Muscle of arm (tissue), 12 donors: ENCODE measurements around the gene OR10A2. TPM values are rescaled to one million over a fixed set of nuclear protein-coding genes. Genes with fewer than 3 reads are reported as not detected.
"Not testable (repeated sequence)": the region's sequence is repeated elsewhere in the genome, so short reads cannot be mapped to it uniquely, and the experiment has no call there.

Experiments used
- DNase-seq: peaks from one replicate; pipeline ENCODE4 v3.0.0-alpha.2; 2013
- polyA plus RNA-seq, 12 donors: library from polyadenylated mRNA; unstranded; fragments of 120-200 nt; gene quantifications; one replicate each; pipeline ENCODE4 v1.2.1, GENCODE V29; 2013; ENCODE audit not compliant: insufficient read length in 12 of 12

OR10A2 gene
- polyA plus RNA-seq, 12 donors, result 0.06 TPM; not detected in 11

- no peak for DNase-seq
Observed at GRCh38 chr11:6882751-6883150, 19.9 kb downstream of the OR10A2 start.

GRCh38 chr11:6887711-6888110, 24.9 kb downstream of the OR10A2 start:
- DNase-seq, result not testable (repeated sequence)

GRCh38 chr11:6888830-6889229, 26.0 kb downstream of the OR10A2 start:
- DNase-seq, result no peak

- DNase-seq, result no peak
Observed at GRCh38 chr11:6889835-6890234, 27.0 kb downstream of the OR10A2 start.

GRCh38 chr11:6892400-6892799, 29.5 kb downstream of the OR10A2 start, which contains the start of gene OR2D2:
Gene OR2D2 (minus strand): TSS chr11:6892500. CDS start chr11:6892500, 0 bp downstream.
- DNase-seq, result no peak

GRCh38 chr11:6894097-6894496, 31.2 kb downstream of the OR10A2 start:
- DNase-seq, result no peak

GRCh38 chr11:6895010-6895409, 32.2 kb downstream of the OR10A2 start:
- no peak for DNase-seq

- no peak for DNase-seq
Observed at GRCh38 chr11:6898911-6899310, 36.1 kb downstream of the OR10A2 start.

- DNase-seq, result no peak
Observed at GRCh38 chr11:6900327-6900999, 37.6 kb downstream of the OR10A2 start.

- DNase-seq, result not testable (repeated sequence)
Observed at GRCh38 chr11:6904804-6905203, 41.9 kb downstream of the OR10A2 start.

GRCh38 chr11:6911378-6911777, 48.5 kb downstream of the OR10A2 start:
- DNase-seq, result no peak

- no peak for DNase-seq
Observed at GRCh38 chr11:6911948-6912347, 49.1 kb downstream of the OR10A2 start.

- DNase-seq, result no peak
Observed at GRCh38 chr11:6919698-6920097, 56.8 kb downstream of the OR10A2 start.

GRCh38 chr11:6920702-6921101, 57.8 kb downstream of the OR10A2 start, which contains the start of gene OR2D3:
Gene OR2D3 (plus strand): TSS chr11:6921002. CDS start chr11:6921002, 0 bp downstream.
- DNase-seq, result no peak

Other genes with a start within 250 kb of the OR10A2 start
- 10 to 100 TPM in 11 of 12 donors, not detected in 1; 37.1 to 78.2 (median 41.9) TPM for gene TPP1, start 243.6 kb upstream of the OR10A2 start, polyA plus RNA-seq
- 10 to 100 TPM in 11 of 12 donors, not detected in 1; 32.3 to 51.2 (median 39.6) TPM for gene DCHS1, start 207.2 kb upstream of the OR10A2 start, polyA plus RNA-seq
- gene MRPL17, start 179.7 kb upstream of the OR10A2 start, polyA plus RNA-seq, result 10 to 100 TPM in 11 of 12 donors, not detected in 1; 53.7 to 70.9 (median 61.2) TPM
- gene OR2AG2, start 91.1 kb upstream of the OR10A2 start, polyA plus RNA-seq, result under 1 TPM in 2 of 12 donors, not detected in 10; 0.04 to 0.21 TPM
- under 1 TPM in 1 of 12 donors, not detected in 11; 0.03 TPM for gene OR2AG1, start 80.0 kb upstream of the OR10A2 start, polyA plus RNA-seq
- not detected for gene OR6A2, start 63.4 kb upstream of the OR10A2 start, polyA plus RNA-seq
- gene OR10A5, start 17.4 kb upstream of the OR10A2 start, polyA plus RNA-seq, result not detected
- not detected for gene OR10A4, start 13.6 kb downstream of the OR10A2 start, polyA plus RNA-seq
- gene OR2D2, start 29.4 kb downstream of the OR10A2 start, polyA plus RNA-seq, result not detected
- gene OR2D3, start 57.9 kb downstream of the OR10A2 start, polyA plus RNA-seq, result not detected
- gene ZNF215, start 63.4 kb downstream of the OR10A2 start, polyA plus RNA-seq, result 1 to 10 TPM in 7 of 12 donors, under 1 TPM in 3, not detected in 2; 0.48 to 2.9 (median 1.2) TPM
- 1 to 10 TPM in 10 of 12 donors, not detected in 2; 1.7 to 4.0 (median 2.5) TPM for gene ZNF214, start 157.3 kb downstream of the OR10A2 start, polyA plus RNA-seq
- under 1 TPM in 7 of 12 donors, not detected in 5; 0.05 to 0.15 (median 0.08) TPM for gene NLRP14, start 157.4 kb downstream of the OR10A2 start, polyA plus RNA-seq
- not detected for gene RBMXL2, start 225.9 kb downstream of the OR10A2 start, polyA plus RNA-seq